HG03060 (cell line): ENCODE data around the gene TP53I3.
A peak's percentile ranks its signal among the peaks of the same experiment; 100 is the strongest.
"Not testable (repeated sequence)": the region's sequence is repeated elsewhere in the genome, so short reads cannot be mapped to it uniquely, and the experiment has no call there.

Source experiments
- ATAC-seq: cut with Tn5 transposase; IDR thresholded peaks from one replicate; pipeline ENCODE4 v1.9.1; 2021; ENCODE audit warnings: low read depth, moderate number of reproducible peaks; ENCODE audit not compliant: unreplicated experiment

The TP53I3 gene, protein sequence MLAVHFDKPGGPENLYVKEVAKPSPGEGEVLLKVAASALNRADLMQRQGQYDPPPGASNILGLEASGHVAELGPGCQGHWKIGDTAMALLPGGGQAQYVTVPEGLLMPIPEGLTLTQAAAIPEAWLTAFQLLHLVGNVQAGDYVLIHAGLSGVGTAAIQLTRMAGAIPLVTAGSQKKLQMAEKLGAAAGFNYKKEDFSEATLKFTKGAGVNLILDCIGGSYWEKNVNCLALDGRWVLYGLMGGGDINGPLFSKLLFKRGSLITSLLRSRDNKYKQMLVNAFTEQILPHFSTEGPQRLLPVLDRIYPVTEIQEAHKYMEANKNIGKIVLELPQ

GRCh38 chr2:24084386-24085199 is at the start of gene TP53I3:
Gene TP53I3 (minus strand): TSS chr2:24084834. CDS start chr2:24084326, 508 bp downstream.
- peak; percentile 27 for ATAC-seq

GRCh38 chr2:24132543-24132942 is 47.9 kb upstream of the TP53I3 start:
- no peak for ATAC-seq

GRCh38 chr2:24125956-24126355 is 41.3 kb upstream of the TP53I3 start:
- ATAC-seq, result no peak

DNA sequence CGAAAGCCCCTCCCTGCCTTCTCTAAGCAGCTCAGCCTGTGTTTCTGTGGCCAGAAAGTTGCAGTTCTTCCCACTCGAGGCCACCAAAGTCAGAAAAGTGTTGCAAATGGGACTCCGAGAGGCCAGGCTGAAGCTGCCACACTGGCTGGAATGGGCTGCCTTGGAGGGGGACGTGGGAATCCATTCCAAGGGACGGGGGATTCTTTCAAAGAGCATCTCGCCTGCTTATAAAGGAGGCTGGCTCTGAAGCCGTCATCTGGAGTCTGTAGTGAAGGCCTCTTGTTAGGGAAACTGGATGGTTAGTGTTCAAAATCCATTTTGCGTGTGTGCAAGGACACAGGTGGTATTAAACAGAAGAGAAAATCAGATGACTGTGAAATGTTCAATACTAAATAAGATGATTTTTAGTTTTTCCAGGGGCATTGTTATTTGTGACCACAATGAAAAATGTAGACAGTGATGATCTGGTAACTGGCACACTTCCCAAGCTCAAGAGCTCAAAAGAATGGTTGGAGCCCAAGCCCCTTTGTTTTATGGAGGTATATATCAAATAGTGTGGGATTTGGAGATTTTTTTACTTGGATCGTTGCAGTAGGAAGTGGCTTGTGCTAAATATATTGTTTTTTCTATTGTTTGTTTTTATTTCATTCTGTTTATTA is 39.4 kb upstream of the TP53I3 start:
- no peak for ATAC-seq

DNA sequence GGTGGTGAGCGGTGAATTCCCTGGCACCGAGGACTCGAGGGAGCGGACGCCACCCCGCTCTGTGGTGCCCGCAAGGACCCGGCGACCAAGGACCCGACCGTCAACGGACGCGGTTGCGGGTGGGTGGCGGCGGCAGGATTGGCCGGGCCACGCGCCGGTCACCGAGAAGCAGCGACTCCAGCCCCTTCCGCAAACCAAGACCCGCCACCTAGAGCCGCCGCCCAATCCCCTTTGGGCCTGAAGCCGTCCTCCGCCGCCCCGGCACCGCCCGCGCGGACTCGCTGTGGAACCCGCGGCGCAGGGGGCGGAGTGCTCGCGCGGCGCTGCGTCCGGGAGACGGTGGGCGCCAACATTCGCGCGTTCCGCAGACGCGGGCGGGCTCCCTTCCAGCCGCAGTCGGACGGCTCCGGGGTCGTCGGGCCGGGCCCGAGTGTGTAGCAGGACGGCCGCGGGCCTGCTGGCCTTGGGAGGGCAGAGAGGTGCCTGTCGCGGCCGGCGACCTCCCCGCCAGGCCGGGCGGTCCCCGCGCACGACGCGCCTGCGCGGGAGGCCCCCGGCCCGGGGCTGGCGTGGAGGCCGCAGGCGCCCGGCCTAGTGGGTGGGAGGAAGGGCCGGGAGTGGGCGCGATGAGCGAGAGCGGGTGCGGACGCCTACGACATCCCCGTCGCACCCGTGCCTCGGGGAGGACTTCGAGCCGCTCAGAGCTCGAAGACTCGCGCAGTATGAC is 38.7 kb upstream of the TP53I3 start, which contains the start of the genes FAM228B and PFN4:
TSS of gene FAM228B (plus strand) at position 275 of the 727 bp plus-strand sequence. CDS start 893 bp downstream, outside the sequence.
TSS of gene PFN4 (minus strand) at position 140 of the 727 bp plus-strand sequence. CDS start 799 bp downstream, outside the sequence.
- ATAC-seq, result peak; percentile 73

DNA sequence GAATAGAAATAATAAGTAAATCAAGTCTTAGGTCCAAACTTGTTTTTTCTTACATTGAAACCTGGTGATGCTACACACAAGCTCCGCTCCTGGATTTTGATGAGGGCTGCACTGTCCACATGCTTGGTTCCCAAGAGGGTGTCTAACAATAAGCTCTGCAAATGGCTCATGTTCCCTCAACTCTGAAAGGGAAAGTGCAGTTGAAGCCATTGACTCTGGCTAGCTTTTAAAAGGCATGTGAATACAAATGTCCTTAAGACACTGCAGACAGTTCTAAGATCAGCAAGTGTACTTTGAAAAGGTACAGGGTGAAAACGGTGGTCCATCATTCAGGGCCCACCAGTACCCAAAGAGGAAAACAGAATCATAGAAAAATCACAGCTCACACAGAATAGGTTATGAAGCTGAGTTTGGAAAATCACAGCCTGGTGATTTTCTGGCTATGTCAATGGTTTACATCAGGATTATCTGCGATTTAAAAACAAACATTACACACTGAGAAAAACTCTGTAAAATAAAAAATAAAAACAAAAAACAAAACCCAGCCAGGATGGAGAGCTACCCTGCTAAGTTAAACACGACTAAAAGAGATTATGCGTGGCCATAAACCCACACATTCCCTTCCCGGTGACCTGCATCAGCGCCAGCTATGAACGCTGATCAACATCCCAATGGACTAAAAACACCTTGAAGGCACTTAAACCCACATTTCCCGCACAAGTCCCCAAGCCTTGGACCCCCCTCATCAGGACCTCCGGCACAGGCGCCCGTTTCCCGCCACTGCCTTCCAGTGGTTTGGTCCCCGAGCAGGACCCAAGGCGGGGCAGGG is 37.9 kb upstream of the TP53I3 start:
- ATAC-seq, result no peak

DNA sequence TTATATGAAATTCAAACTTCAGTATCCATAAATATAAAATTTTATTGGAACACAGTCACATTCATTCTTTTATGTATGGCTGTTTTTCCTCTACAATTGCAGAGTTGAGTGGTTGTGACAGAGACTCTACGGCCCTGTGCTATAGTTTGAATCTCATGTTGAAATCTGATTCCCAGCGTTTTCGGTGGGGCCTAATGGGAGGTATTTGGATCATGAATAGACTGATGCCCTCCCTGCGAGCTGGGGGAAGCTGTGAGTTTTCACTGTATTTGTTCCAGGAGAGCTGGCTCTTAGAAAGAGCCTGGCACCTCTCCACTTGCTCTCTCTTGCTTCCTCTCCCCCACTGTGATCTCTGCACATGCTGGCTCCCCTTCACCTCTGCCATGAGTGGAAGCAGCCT is 36.8 kb upstream of the TP53I3 start:
- ATAC-seq, result no peak

DNA sequence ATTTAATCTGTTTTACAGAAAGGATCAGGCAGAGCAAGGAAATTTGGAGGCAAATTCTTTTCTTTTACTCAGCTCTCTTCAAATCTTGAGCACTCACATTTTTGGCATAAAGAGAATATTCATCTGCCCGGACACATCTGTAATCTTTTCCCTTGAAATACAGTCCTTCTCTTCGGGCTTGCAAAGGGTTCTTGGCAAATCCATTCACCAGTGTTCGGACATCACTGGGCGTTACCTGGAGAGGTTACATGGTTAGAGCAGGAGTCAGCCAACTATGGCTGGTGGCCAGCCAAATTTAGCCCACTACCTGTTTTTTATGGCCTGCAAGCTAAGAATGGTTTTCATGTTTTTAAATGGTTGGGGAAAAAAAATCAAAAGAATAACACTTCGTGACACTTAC is 36.4 kb upstream of the TP53I3 start:
- ATAC-seq, result no peak

- no peak for ATAC-seq
These were observed 33.3 kb upstream of the TP53I3 start for GRCh38 chr2:24117902-24118301.

- ATAC-seq, result no peak
These were observed 30.4 kb upstream of the TP53I3 start for GRCh38 chr2:24115057-24115456.

DNA sequence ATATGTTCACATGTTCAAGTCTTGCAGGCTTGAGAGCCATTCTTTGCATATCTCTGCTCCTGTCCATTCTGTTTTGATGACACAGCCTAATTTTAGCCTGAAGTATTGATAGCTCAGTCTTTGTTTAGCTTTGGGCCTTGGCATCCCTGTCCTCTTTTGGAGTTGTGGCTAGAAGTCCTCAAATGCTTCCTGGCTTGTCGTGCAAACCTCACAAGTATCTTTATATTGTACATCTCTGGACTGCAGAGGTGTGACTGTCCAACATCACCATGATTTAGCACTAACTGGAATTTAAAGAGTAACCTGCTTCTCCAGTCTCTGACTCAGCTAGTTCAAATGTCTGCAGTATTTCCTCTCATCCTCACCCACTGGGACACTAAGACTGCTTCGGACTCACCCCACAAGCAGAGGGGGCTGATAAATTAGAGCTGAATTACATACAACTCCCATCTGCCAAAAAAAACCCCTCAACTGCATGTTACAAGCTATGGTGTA is 26.8 kb upstream of the TP53I3 start:
- ATAC-seq, result no peak

DNA sequence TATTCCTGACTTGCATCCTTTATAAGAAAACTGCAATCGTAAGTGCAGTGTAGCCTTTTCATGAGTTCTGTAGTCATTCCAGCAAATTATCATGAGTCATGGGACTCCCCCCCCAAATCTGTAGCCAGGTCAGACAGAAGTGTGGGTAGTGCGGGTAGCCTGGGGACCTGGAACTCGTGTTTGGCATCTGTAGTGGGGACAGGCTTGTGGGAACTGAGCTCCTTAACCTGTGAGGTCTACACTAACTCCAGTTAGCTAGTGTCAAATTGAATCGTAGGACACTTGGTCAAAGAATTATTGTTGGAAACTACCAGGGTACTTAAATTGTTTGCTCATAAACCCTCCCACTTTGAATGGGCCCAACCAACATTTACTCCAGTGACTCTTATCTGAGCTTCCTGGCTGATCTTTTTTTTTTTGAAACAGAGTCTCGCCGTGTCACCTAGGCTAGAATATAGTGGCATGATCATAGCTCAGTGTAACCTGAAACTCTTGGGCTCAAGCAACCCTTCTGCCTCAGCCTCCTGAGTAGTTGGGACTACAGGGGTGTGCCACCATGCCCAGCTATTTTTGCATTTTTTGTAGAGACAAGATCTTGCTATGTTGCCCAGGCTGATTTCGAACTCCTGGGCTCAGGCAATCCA is 26.1 kb upstream of the TP53I3 start:
- no peak for ATAC-seq

DNA sequence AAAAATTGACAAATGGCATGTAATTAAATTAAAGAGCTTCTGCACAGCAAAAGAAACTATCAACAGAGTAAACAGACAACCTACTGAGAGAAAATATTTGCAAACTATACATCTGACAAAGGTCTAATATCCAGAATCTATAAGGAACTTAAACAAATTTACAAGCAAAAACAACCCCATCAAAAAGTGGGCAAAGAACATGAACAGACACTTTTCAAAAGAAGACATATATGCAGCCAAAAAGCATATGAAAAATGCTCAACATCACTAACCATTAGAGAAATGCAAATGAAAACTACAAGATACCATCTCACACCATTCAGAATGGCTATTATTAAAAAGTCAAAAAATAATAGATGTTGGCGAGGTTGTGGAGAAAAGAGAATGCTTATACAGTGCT is 24.8 kb upstream of the TP53I3 start:
- ATAC-seq, result not testable (repeated sequence)

DNA sequence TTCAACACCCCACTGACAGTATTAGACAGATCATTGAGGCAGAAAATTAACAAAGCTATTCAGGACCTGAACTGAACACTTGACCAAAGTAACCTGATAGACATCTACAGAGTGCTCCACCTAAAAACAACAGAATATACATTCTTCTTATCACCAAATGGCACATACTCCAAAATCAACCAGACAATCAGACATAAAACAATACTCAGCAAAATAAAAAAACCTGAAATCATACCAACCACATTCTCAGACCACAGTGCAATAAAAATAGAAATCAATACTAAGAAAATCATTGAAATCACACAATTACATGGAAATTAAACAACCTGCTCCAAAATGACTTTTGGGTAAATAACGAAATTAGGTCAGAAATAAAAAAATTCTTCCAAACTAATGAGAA is 22.7 kb upstream of the TP53I3 start:
- no peak for ATAC-seq

- ATAC-seq, result no peak
These were observed 22.2 kb upstream of the TP53I3 start for GRCh38 chr2:24106786-24107185.

- ATAC-seq, result no peak
These were observed 21.2 kb upstream of the TP53I3 start for GRCh38 chr2:24105816-24106215.

- no peak for ATAC-seq
These were observed 20.3 kb upstream of the TP53I3 start for GRCh38 chr2:24104906-24105305.

- ATAC-seq, result no peak
These were observed 19.5 kb upstream of the TP53I3 start for GRCh38 chr2:24104110-24104650.

- no peak for ATAC-seq
These were observed 18.0 kb upstream of the TP53I3 start for GRCh38 chr2:24102677-24103076.
